Measurements from ENCODE around the gene ANKRD12. TPM values are rescaled to one million over a fixed set of nuclear protein-coding genes. Genes with fewer than 3 reads are reported as not detected.

The ANKRD12 gene
- total RNA-seq, 4 donors from 2014 or later = 84.7 to 137 (median 122) TPM

DNA sequence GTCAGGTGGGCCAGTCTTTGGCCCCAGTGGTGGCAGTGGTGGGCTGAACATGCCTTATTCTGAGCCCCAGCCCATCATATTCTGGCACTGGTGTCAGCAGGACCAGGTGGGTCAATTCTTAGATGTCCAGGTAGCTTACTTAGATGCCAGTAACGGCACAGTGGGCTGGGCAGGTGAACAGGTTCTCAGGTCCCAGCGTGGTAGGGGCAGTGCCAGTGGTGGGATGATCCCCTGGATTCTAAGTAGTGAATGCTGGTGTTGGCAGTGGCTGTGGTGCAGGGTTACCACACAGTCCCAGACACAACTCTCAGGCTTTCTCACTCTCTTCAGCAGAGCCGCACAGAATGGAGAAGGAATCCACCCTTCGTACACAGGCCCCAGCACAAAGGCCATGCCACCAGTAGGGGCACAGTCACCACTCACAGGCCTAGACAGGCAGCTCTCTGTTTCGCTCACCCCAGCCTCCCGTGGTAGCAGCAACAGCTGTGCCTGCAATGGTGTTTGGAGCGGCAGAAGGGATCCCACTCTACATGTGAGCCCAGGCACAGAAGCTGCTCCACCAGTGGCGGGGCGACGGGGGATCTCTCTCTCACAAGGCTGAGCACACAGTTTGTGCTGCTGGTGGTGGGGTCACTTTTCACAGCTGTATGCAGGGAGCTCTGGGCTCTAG, 97.3 kb downstream of the ANKRD12 start:
- Histone ChIP-seq H3K36me3 (peaks cover 0 to 70% of the 10 kb centered on the region in 2 donors), H3K9me3 (peaks cover 0 to 21% (median 0%) of the 10 kb centered on the region in 3 donors), H3K4me3 (no peak overlapping the region), H3K27ac (no peak overlapping the region), H3K4me1 (no peaks in the 10 kb centered on the region), H3K27me3 (no peaks in the 10 kb centered on the region)
- WGBS, 2 donors (ENCODE audit: low coverage in 1 of 2) = 94% methylated on average over 4 of the region's 10 CpGs; no CpG with 5 or more reads in 1 of the 2 donors
- ATAC-seq = no peak
- TF ChIP-seq, protein P1, sequence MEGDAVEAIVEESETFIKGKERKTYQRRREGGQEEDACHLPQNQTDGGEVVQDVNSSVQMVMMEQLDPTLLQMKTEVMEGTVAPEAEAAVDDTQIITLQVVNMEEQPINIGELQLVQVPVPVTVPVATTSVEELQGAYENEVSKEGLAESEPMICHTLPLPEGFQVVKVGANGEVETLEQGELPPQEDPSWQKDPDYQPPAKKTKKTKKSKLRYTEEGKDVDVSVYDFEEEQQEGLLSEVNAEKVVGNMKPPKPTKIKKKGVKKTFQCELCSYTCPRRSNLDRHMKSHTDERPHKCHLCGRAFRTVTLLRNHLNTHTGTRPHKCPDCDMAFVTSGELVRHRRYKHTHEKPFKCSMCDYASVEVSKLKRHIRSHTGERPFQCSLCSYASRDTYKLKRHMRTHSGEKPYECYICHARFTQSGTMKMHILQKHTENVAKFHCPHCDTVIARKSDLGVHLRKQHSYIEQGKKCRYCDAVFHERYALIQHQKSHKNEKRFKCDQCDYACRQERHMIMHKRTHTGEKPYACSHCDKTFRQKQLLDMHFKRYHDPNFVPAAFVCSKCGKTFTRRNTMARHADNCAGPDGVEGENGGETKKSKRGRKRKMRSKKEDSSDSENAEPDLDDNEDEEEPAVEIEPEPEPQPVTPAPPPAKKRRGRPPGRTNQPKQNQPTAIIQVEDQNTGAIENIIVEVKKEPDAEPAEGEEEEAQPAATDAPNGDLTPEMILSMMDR (IDR thresholded peaks at IDR 0.05) = no peak

DNA sequence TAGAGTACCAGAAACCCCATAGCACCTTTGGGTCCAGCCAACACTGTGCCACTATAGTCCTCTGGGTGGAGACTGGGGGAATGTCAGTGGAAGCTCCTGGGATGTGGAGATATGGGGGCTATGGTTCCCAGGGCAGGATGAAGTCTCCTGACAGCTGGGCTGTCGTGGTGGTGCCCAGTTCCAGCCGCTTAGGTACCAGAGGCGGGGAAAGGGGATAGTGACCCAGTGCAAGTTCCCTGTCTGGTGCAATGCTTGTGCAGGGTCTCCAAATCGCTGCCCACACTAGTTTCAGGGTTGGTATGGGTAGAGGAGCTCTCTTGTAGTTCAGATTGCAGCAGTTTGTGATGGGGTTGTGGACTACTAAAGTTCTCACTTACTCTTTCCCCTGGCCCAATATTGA, 97.9 kb downstream of the ANKRD12 start:
- H3K27me3 ChIP-seq = no peaks in the 10 kb centered on the region
- no peak overlapping the region for H3K4me3 ChIP-seq
- no peaks in the 10 kb centered on the region for H3K4me1 ChIP-seq
- H3K36me3 ChIP-seq = peaks cover 0 to 77% of the 10 kb centered on the region in 2 donors
- no peak overlapping the region for H3K27ac ChIP-seq
- TF ChIP-seq EP300 (IDR thresholded peaks at IDR 0.05) (no peak), POLR2AphosphoS5 (IDR thresholded peaks at IDR 0.05) (no peak), POLR2A (IDR thresholded peaks at IDR 0.05) (no peak)
- TF ChIP-seq, protein P1 (IDR thresholded peaks at IDR 0.05) = no peak
- no peak for ATAC-seq
- 100% methylated on average over 2 of the region's 4 CpGs; no CpG with 5 or more reads in 1 of the 2 donors for WGBS, 2 donors (ENCODE audit: low coverage in 1 of 2)
- H3K9me3 ChIP-seq = peaks cover 0 to 21% (median 0%) of the 10 kb centered on the region in 3 donors

DNA sequence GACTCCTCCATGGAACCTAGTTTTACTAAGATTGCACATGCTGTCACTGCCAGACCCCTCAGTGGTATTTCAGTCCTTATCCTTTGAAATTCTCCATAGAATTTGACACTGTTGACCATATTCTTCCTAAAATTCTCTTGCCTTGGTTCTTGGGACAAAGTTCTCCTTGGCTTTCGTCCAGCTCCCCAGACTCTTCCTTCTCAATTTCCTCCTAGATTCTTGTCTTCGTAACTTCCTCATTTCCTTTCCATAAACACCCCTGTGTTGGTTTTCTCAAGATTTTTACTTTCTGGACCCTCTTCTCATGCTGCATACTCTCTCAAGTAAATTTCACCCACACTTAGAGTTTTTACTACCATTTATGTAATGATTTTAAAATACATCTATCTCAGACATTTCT, 101.4 kb downstream of the ANKRD12 start:
- no peak for TF ChIP-seq EP300 (IDR thresholded peaks at IDR 0.05)
- no peak for TF ChIP-seq POLR2AphosphoS5 (IDR thresholded peaks at IDR 0.05)
- TF ChIP-seq POLR2A (IDR thresholded peaks at IDR 0.05) = no peak
- 76 to 78% methylated on average over 2 of the region's 2 CpGs for WGBS, 2 donors (ENCODE audit: low coverage in 1 of 2)
- Histone ChIP-seq H3K27me3 (no peaks in the 10 kb centered on the region), H3K36me3 (peaks cover 0 to 71% of the 10 kb centered on the region in 2 donors), H3K4me1 (no peaks in the 10 kb centered on the region), H3K9me3 (peaks cover 0 to 1% (median 0%) of the 10 kb centered on the region in 3 donors), H3K4me3 (no peak overlapping the region), H3K27ac (no peak overlapping the region)
- no peak for ATAC-seq

DNA sequence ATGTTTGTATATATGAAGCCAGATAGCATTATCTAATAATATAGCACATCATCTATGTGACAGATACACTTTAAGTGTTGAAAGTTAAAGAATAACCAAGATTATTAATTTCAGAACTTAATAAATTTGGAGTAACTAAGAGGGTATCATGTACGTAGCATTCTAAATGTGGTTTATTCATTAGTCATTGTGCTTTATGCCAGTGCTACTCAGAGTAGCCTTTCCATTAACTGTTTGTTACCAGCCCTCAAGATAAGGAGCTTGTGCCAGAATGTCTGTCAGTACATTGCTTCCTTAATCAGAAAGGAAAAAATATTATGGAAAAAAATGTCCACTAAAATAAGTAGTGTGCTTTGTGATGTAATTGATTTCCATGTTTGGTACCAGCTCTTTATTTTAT, 103.1 kb downstream of the ANKRD12 start:
- no peaks in the 10 kb centered on the region for H3K4me1 ChIP-seq
- no peaks in the 10 kb centered on the region for H3K27me3 ChIP-seq
- no peak for ATAC-seq
- WGBS, 2 donors (ENCODE audit: low coverage in 1 of 2) = 40 to 43% methylated on average over 1 of the region's 1 CpG
- TF ChIP-seq, protein P1 (IDR thresholded peaks at IDR 0.05) = no peak
- TF ChIP-seq EP300 (IDR thresholded peaks at IDR 0.05) (no peak), POLR2A (IDR thresholded peaks at IDR 0.05) (no peak), POLR2AphosphoS5 (IDR thresholded peaks at IDR 0.05) (no peak)
- H3K9me3 ChIP-seq = no peaks in the 10 kb centered on the region
- H3K36me3 ChIP-seq = peaks cover 0 to 66% of the 10 kb centered on the region in 2 donors
- no peak overlapping the region for H3K27ac ChIP-seq
- H3K4me3 ChIP-seq = no peak overlapping the region

DNA sequence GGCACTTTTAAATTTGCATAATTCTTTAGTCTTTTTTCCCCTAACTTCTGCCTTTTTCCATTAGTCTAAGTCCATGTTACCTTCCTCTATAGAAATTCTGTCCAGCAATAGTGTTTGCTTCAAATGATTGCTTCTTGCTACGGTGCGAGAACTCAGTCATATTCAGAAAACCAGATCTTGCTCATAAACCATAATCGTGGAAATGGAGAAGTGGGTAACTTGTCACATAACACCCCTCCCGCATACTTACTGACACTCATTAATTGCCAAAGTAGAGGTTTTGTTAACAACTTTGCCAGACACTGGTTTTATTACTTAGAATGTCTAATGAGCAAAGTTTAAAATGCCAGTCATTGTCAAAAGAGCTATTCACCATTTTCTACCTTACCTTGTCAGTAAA, 103.7 kb downstream of the ANKRD12 start:
- H3K27me3 ChIP-seq = no peaks in the 10 kb centered on the region
- no peaks in the 10 kb centered on the region for H3K4me1 ChIP-seq
- WGBS, 2 donors (ENCODE audit: low coverage in 1 of 2) = 75 to 77% methylated on average over 4 of the region's 4 CpGs
- H3K9me3 ChIP-seq = no peaks in the 10 kb centered on the region
- H3K36me3 ChIP-seq = peaks cover 0 to 61% of the 10 kb centered on the region in 2 donors
- H3K27ac ChIP-seq = no peak overlapping the region
- ATAC-seq = no peak
- H3K4me3 ChIP-seq = no peak overlapping the region
- TF ChIP-seq POLR2A (IDR thresholded peaks at IDR 0.05) = no peak
- TF ChIP-seq, protein P1 (IDR thresholded peaks at IDR 0.05) = no peak
- TF ChIP-seq POLR2AphosphoS5 (IDR thresholded peaks at IDR 0.05) = no peak
- TF ChIP-seq EP300 (IDR thresholded peaks at IDR 0.05) = no peak
